GM19351 (cell line): ENCODE data around the gene SIX2.
"Not testable (repeated sequence)": the region's sequence is repeated elsewhere in the genome, so short reads cannot be mapped to it uniquely, and the experiment has no call there.

Experiments used
- ATAC-seq: cut with Tn5 transposase; IDR thresholded peaks from one replicate; pipeline ENCODE4 v1.9.1; 2021; ENCODE audit warnings: mild to moderate bottlenecking, moderate library complexity; ENCODE audit not compliant: unreplicated experiment

SIX2 gene

DNA sequence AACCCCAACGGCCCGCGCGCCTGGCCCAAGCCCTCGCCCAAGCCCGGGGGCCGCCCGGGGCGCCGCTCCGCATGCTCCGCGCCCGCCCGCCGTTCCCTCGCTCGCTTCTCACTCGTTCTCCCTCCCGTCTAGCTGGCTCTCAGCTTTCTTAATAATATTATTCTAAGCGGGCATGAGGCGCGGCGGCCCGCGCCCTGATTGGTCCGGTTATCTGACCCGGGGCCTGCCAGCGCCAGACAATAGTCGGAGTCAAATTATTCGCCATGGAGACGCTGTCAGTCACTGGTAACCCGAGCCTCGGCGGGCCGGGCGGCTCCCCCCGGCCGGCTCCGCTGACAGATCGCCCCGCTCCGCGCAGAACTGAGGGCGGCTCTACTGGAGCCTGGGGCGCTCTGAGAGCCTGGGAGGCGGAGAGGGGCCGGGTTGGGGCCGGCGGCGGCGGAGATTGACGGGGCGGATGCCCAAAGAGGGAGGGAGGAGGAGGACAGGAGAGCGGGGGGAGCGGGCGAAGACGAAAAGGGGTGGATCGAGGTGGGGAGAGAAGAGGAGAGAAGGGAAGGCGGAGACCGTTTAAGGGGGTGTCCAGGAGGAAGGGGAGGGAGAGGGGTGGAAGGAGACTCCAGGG lies at the start of gene SIX2:
Gene SIX2, minus strand, starts transcription at position 150 of the 625 bp plus-strand sequence. CDS start 342 bp downstream, outside the sequence.
- ATAC-seq = no peak

DNA sequence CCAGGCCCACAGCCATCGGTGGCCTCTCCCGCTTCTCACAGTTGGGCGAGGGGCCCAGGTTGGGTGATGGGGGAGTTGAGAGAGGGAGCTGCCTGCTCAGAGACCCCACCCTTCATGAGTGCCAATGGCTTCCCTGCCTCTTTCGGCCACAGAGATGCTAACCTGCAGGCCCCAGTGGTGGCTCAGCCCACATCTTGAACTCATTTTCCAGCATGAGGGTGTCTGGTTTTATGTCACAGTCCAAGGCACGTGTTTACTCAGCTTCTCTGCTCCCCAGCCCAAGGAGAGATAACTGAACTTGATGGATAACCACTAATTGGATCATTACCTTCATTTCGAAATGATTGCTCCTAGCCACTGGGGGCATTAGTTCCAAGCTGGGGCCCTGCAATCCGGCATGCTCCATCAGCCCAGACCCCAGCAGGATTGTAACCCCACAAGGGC lies 45.9 kb upstream of the SIX2 start:
- no peak for ATAC-seq

DNA sequence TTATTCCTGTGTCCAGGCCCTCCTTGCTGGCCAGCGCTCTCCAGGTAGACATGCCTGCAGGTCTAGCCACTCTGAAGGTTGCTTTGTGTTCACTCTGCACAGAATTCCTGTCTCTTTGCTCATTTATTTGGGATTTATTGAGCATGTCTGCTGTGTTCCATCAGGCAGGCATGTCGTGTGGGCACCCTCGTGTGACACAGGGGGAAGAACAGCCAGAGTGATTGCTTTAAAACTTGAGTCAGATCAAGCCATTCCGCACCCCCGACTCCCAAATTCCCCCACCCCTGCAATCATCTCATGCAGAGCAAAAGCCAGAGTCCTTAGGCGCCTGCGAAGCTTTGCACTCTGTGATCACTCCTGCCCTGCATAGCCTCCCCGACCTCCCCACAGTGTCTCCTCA lies 44.7 kb upstream of the SIX2 start:
- no peak for ATAC-seq

DNA sequence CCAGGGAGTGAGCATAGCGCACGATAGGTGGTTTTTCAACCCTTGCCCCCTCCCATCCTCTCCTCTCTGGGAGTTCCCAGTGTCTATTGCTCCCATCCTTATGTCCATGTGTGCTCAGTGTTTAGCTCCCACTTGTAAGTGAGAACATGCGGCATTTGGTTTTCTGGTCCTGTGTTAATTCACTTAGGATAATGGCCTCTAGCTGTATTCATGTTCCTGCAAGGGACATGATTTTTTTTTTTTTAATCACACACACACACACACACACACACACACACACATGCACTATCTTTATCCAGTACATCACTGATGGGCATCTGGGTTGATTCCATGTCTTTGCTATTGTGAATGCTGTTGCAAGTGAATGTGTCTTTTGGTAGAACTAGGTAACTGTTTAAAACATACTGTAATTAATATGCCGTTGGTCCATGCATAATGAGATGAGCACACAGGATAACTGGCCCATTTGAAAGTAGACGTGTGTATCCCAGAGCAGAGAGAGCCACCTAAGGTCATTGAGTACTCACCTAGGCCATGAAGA lies 43.2 kb upstream of the SIX2 start:
- ATAC-seq = no peak

DNA sequence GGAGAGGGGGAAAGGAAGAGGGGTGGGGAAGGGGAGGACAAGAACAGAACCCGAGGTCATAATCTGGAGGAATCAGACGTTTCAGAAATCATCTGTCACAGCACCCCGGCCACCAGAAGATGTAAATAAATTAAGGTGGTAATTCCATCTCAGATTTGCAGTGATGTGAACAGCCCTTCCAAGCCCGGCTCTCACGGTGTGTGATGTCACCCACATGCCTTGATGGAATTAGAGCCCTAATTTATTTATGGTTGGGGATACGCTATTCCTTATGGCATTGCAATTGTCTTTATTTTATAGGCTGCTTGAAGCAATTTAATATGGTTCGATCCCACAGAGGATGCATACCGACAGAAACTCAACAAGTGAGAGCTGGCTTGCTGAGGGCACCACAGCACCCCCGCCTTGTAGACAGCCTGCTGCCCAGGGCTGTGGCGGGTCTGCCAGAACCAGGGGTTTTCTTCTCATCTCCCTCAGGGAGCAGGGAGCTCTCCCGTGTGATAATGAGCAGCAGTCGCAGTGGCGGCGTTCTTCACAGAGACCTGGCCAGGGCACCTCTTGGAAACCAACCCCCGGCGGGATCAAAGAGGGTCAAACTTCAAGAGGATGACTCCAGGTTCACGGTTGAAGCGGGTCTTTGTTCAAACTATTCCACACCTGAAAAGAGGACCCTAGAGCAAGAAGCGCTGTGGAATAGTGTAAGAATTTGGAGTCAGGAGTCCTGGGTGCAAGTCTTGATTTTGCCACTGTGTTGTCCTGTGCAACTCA lies 40.5 kb upstream of the SIX2 start:
- no peak for ATAC-seq

DNA sequence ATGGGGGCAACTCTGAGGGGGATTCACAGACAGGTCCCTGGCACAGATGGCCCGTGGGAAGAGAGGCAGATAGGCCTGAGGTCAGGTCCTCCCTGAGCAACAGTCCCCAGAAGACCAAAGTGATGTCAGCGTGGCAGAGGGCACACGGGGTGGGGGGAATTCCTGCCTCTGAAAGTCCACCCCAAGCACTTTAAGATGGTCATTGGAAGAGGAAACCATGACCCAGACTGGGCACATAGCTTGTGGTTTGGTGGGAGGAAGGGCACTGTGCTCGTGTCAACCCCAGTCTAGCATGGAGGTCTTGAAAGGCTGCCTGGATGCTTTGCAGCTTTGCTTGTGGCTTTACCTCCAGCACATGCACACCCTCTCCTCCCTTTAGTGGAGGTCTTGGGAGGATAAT lies 38.0 kb upstream of the SIX2 start:
- ATAC-seq = no peak

DNA sequence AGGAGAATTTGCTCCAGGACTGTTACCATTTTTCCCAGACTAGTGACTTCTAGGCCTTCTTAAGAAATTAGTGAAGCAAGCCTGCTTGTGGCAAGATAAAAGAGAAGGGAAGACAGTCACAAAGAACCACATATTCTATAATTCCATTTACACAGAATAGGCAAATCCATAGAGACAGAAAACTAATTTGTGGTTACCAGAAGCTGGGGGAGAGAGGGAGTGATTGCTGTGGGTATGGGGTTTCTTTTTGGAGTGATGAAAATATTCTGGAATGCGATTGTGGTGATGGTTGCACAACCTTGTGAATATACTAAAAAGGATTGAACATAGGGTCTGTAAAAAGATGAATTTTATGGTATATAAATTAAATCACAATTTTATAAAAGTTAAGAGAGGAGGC lies 37.5 kb upstream of the SIX2 start:
- no peak for ATAC-seq

DNA sequence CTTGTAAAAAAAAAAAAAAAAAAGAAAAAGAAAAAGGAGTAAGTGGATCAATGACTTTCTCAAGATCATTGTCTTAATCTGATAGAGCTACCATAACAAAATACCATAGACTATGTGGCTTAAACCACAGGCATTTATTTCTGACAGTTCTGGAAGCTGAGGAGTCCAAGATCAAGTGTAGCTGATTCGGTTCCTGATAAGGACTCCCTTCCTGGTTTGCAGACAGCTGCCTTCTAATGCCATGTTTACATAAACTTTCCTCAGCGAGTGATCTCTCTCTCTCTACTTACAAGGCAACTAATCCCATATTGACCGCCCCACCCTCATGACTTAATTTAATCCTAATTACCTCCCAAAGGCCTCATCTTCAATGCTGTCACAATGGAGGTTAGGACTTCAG lies 36.5 kb upstream of the SIX2 start:
- no peak for ATAC-seq

DNA sequence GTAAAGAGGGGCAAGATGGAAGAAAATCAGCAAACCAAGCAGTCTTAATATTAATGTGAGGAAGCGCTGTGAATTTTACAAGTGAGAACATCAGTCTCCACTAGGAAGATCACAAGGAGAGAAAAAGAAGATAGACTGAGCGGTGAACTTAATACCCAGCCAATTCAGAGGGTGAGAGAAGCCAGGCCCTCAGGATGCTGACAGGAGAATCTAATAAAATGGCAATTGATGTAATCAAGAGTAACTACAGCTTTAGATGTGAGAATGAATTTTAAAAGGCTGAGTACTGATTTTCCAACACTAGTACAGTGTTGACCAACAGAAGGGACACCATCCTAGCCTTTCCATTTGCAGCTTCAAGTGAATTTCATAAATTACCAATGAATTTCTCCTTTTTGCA lies 35.7 kb upstream of the SIX2 start:
- no peak for ATAC-seq

DNA sequence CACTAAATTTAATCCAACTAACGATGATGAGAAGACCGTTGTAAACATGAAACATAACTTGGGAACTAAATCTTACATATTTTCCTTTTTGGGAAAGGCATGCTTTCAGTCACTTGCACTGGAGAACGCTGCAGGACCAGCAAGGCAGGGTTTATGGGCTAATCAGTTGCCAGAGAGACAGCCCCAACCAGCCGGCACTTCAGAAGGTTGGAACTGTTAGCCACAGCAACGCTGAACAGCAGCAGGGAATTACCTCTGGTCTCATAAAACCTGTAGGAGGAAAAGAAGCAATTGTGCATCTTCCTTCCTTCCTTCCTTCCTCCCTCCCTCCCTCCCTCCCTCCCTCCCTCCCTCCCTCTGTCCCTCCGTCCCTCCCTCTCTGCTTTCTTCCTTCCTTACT lies 33.9 kb upstream of the SIX2 start:
- ATAC-seq = no peak

DNA sequence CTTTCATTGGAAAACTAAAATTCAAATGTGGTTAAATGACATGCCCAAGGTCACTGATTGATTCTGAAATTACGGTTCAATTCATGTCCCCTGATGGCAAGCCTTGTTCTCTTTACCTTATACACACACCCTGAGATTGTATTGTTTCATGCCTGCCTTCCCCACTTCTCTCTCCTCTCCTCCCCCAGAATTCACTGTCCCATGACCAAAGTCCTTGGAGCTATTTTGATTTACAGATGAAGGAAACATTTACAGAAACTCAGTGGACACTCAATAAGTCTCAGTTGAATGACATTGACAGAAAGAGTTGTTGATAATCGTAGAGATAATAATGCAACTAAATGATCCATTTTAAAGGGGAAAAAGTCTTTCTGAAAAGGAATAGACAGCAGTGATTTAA lies 33.1 kb upstream of the SIX2 start:
- no peak for ATAC-seq

DNA sequence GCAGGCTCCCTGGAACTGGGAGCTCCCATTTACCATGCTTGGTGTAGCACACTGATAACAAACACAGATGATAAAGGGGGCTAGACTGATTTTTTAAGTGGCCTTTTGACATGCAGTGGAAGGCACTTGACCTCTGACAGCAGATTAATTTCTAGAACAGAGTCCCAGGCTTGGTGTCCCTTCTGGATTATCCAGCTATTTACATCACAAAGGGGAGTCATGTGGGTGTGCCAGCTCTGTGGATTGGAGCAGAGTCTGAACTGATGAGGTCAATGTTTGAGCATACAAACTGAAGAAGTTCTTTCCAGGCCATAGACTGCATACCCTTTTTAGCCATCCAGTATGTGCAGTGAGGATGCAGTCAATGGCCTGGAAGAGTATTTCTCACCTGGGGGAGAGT lies 31.5 kb upstream of the SIX2 start:
- no peak for ATAC-seq

DNA sequence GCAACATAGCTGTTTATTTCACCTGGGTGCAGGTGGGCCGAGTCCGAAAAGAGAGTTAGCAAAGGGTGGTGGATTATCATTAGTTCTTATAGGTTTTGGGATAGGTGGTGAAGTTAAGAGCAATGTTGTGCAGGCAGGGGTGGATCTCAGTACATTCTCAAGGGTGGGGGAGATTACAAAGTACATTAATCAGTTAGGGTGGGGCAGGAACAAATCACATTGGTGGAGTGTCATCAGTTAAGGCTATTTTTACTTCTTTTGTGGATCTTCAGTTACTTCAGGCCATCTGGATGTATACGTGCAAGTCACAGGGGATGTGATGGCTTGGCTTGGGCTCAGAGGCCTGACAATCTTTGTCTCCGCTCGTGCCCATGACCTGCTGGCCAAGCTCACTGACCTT lies 30.6 kb upstream of the SIX2 start:
- not testable (repeated sequence) for ATAC-seq

DNA sequence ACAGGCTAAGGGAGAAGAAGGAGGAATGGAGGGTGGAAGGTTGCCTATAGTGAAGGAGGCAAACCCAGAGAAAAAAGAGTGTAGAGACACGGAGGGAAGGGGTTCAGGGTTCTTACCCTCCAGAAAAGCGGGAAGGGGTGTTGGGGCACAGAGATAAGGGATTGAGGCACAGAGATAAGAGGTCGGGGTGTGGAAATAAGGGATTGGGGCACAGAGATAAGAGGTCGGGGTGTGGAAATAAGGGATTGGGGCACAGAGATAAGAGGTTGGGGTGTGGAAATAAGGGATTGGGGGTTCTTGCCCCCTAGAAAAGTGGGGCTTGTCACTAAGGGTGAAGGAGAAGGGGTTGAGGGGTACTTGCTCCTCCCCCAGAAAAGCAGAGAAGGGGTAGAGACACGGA lies 29.6 kb upstream of the SIX2 start:
- ATAC-seq = not testable (repeated sequence)

DNA sequence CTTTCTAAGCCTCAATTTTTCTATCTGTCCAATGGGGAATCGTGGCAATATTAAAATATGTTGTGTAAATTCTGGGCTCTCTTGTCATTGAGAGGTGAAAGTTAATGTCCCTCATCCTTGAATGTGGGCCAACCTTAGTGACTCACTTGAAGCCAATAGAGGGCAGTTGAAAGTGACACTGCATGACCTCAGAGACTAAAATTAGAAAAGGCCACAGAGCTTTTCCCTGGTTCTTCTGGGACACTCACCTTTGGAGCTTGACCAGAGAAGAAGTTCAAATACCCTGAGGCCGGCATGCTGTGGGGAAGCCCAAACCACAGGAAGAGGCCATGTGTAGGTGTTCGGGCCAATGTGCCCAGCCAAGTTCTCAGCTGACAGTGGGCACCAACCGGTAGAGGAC lies 24.1 kb upstream of the SIX2 start:
- ATAC-seq = no peak

DNA sequence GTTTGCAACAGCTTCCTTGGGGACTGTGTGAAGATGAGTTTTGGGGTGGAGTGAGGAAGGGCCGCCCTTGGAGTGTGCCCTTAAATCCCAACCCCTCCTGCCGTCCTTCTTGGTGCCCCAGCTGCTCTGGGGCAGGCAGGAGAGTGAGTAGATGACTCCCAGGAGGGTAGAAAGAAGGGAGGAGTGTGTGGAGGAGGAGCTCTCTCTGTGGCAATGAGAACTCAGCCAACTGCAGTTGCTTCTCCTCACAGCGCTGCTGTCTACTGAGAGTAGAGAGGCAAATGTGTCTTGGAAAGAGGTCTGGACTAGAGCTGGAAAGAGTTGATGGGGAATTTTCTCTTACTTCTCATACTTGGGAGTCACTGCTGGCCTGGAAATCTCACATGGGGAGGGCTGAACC lies 21.8 kb upstream of the SIX2 start:
- no peak for ATAC-seq

DNA sequence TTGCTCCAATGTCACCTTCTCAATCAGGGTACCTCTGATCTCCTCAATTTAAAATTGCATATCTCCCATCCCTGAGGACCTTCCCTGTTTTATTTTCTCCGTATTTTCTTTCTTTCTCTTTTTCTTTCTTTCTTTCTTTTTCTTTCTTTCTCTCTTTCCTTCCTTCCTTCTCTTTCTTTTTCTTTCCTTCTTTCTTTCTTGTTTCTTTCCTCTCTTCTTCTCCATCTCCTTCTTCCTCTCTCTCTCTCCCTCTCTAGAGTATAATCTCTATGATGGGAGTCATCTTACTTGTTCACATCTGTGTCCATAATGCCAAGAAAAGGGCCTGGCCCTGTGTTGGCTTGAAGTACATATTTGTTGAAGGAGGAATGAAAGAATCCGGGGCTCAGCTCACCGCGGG lies 21.3 kb upstream of the SIX2 start:
- no peak for ATAC-seq

DNA sequence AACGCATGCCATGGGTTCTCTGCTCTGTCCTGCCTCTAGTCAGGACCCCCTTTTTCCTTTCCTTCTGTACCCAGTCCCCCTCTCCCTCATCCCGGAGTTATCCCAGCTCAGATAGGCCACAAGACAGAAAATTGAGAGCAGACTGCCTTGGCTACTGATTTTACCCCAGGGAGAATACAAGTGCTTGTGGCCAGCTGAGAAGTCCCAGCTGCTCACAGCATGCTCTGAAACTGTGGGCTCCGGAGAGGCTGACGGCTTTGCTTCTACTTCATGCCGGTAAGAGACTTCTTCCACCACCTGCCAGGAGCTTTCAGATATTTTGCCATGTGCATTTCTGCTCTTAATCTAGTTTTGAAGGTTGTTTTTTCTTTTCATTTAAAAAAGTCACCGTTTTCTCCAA lies 20.0 kb upstream of the SIX2 start:
- no peak for ATAC-seq

DNA sequence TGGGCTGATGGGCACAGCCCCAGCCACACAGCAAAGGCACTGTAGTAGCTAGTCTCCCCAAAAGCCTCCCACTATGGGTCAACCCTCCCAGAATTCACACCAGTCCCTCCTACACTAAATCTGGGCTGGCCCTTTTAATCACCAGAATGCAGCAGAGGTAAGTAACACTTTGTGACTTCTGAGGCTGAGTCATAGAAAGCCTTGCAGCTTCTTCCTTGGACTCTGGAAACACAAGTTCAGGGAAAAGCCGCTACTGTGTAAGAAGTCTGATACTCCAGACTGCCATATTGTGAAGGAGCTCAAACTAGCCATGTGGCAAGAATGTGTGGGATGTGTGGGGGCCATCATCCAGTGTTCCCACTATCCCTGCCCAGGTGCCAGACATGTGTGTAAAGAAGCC lies 19.0 kb upstream of the SIX2 start:
- no peak for ATAC-seq

DNA sequence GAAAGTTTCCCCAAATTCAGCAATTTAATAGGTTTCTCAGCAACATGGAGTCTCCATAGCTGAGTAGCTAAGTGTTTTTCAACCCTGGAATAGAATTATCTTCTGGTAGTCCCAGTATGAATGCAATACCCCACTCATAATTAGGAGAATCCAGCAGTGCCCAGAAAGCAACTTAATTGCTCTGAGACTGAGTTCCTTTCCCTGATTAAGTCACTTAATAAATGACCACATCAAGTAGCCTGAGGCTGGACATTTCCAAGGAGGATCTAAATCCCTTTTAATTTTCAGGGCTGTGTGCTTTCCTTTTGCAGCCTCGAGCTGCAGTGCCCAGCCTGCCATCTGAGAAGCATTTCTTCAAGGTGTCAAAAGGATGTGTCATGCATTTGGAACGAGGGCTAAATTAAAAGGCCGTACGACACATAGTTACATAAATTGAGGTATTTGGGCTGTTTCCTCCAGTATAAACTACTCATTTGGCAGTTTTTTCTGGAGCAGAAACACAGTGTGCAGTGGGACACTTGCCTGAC lies 17.7 kb upstream of the SIX2 start:
- ATAC-seq = no peak

DNA sequence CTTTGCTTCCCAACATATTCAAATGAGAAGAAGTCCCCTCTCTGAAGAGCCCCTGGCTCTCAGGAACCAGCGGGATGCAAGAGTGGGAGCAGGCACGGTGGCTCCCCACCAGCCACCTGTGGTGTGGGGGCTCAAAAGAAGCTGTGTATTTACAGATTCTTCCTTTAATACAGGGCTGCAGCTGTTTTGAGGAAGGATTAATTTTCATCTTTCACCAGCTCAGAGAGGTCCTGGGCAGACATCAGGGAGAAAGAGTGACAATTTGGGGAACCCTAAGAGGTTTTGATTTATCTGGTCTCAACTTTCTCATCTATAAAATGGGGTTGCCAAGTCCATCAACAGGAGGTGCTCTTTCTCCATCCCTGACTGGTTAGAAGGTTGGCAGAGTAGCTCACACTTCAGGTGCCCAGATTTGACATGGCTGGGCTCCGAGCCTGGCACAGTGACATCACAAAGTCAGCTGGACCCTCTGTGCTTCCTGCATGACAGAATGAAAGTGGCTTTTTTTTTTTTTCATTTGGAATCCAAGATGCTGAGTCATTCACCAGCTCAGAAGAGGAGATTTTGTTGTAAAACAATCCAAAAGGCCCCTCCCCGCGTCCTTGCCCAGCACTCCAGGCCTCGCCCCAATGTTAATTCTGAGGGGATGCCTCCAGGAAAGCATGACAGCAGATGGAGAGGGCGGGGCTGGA lies 15.5 kb upstream of the SIX2 start:
- ATAC-seq = no peak

DNA sequence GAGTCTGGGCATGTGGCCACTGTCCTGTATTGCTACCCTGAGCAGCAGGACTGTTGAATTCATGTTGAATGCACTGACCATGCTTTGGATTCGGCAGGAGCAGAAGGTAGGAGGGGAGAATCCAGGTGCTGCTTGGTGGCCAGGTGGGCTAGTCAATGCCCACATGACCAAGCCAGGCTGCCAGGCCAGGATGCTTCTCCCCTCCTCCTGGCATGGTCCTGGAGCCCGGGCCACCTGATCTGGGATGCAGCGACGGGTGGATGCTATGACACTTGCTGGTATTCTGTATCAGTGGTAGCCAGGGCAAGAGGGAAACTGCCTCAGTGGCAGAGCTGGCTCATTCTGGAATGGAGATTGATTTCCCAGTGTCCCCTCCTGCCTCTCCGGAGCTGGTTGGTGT lies 14.8 kb upstream of the SIX2 start:
- no peak for ATAC-seq
